IPS DF 6.9 (cell line): ENCODE data around the gene GOLGA2.
"Not testable (repeated sequence)": the region's sequence is repeated elsewhere in the genome, so short reads cannot be mapped to it uniquely, and the experiment has no call there.

Experiments
- DNase-seq: peaks from one replicate; pipeline ENCODE4 v3.0.0-alpha.2; 2013; ENCODE audit warnings: low read depth, low spot score
- H3K27ac ChIP-seq: one replicate; pipeline ENCODE4 v1.5.1; 2013; ENCODE audit warnings: low read length, control low read depth
- H3K27me3 ChIP-seq: 2 replicates; pipeline ENCODE4 v1.6.1; 2013; ENCODE audit warnings: mild to moderate bottlenecking, low read length; ENCODE audit not compliant: control insufficient read depth, insufficient read depth
- H3K36me3 ChIP-seq: 2 replicates; pipeline ENCODE4 v1.6.1; 2013; ENCODE audit warnings: low read length; ENCODE audit not compliant: control insufficient read depth, insufficient read depth
- H3K4me1 ChIP-seq: 2 replicates; pipeline ENCODE4 v1.6.1; 2013; ENCODE audit warnings: low read length; ENCODE audit not compliant: control insufficient read depth, insufficient read depth
- H3K4me3 ChIP-seq: 2 replicates; pipeline ENCODE4 v1.5.1; 2013; ENCODE audit warnings: mild to moderate bottlenecking, low read length
- H3K9me3 ChIP-seq: 2 replicates; pipeline ENCODE4 v1.6.1; 2013; ENCODE audit warnings: low read length, inconsistent platforms; ENCODE audit not compliant: control insufficient read depth, insufficient read depth
- WGBS: extraction: QIAGEN DNeasy Blood & Tissue Kit; methylation state at CpG from one replicate; pipeline ENCODE4 v1.1.7; 2013; ENCODE audit warnings: mixed read lengths, missing lambda C conversion rate; ENCODE audit not compliant: insufficient read length, insufficient coverage; 5-methylcytosine and 5-hydroxymethylcytosine counted together

The GOLGA2 gene

GRCh38 chr9:128292009-128292408 is 16.2 kb upstream of the GOLGA2 start:
- no CpG with 5 or more reads among the region's 3 CpGs for WGBS
- Histone ChIP-seq H3K27me3 (no peaks in the 10 kb centered on the region), H3K4me3 (no peak overlapping the region), H3K9me3 (no peaks in the 10 kb centered on the region), H3K4me1 (no peaks in the 10 kb centered on the region), H3K36me3 (0 out of 2 replicates have a peak, but pooled peaks cover 2% of the 10 kb centered on the region), H3K27ac (no peak overlapping the region)
- DNase-seq = no peak

- H3K9me3 ChIP-seq = no peaks in the 10 kb centered on the region
- WGBS = no CpG with 5 or more reads among the region's 11 CpGs
- H3K4me3 ChIP-seq = no peak overlapping the region
- H3K27me3 ChIP-seq = no peaks in the 10 kb centered on the region
- no peak for DNase-seq
- no peak overlapping the region for H3K27ac ChIP-seq
- H3K36me3 ChIP-seq = peaks cover 2% of the 10 kb centered on the region; the same call in 1 of the 2 replicates
- no peaks in the 10 kb centered on the region for H3K4me1 ChIP-seq
These were observed 12.6 kb upstream of the GOLGA2 start for GRCh38 chr9:128288273-128289004.

- DNase-seq = no peak
- Histone ChIP-seq H3K4me3 (no peak overlapping the region), H3K9me3 (no peaks in the 10 kb centered on the region), H3K36me3 (peaks cover 2% of the 10 kb centered on the region; the same call in 1 of the 2 replicates), H3K4me1 (no peaks in the 10 kb centered on the region), H3K27ac (no peak overlapping the region), H3K27me3 (no peaks in the 10 kb centered on the region)
- no CpG with 5 or more reads among the region's 6 CpGs for WGBS
These were observed 10.6 kb upstream of the GOLGA2 start for GRCh38 chr9:128286440-128286839.

- Histone ChIP-seq H3K36me3 (peaks cover 2% of the 10 kb centered on the region; the same call in 1 of the 2 replicates), H3K4me1 (no peaks in the 10 kb centered on the region), H3K27ac (no peak overlapping the region), H3K4me3 (no peak overlapping the region), H3K9me3 (no peaks in the 10 kb centered on the region), H3K27me3 (no peaks in the 10 kb centered on the region)
- no peak for DNase-seq
- WGBS = no CpG with 5 or more reads among the region's 12 CpGs
These were observed 9.4 kb upstream of the GOLGA2 start for GRCh38 chr9:128285033-128285784.

GRCh38 chr9:128282500-128282899 is 6.7 kb upstream of the GOLGA2 start:
- no peaks in the 10 kb centered on the region; the same call in 1 of the 2 replicates for H3K36me3 ChIP-seq
- H3K4me1 ChIP-seq = no peaks in the 10 kb centered on the region
- no peak overlapping the region for H3K27ac ChIP-seq
- no peaks in the 10 kb centered on the region for H3K9me3 ChIP-seq
- WGBS = no CpG with 5 or more reads among the region's 6 CpGs
- no peak for DNase-seq
- H3K27me3 ChIP-seq = no peaks in the 10 kb centered on the region
- no peak overlapping the region for H3K4me3 ChIP-seq

DNA sequence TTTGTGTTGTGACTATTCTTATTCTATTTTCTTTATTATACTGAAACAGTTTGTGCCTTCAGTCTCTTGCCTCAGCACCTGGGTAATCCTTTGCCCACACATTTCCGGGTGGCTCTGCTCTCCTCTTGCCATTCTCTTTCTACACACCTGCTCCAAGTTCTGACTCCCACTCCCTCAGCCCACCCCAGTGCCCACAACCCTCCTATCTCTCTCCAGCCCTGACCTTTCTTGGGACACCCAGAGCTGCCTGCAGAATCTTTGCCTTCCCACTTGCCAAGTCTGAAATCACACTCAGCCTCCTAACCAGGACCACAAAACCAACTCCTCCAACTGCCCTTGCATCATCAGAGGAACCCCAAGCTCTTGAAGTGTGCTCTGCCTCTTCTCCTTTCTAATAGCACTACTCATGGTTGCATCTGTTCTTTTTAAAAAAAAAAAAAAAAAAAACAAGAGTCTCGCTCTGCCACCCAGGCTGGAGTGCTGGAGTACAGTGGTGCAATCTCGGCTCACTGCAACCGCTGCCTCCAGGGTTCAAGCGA is 4.3 kb upstream of the GOLGA2 start:
- Histone ChIP-seq H3K4me3 (no peak overlapping the region), H3K27me3 (no peaks in the 10 kb centered on the region), H3K9me3 (no peaks in the 10 kb centered on the region), H3K36me3 (no peaks in the 10 kb centered on the region), H3K27ac (no peak overlapping the region), H3K4me1 (no peaks in the 10 kb centered on the region)
- DNase-seq = no peak
- no CpG with 5 or more reads among the region's 5 CpGs for WGBS

DNA sequence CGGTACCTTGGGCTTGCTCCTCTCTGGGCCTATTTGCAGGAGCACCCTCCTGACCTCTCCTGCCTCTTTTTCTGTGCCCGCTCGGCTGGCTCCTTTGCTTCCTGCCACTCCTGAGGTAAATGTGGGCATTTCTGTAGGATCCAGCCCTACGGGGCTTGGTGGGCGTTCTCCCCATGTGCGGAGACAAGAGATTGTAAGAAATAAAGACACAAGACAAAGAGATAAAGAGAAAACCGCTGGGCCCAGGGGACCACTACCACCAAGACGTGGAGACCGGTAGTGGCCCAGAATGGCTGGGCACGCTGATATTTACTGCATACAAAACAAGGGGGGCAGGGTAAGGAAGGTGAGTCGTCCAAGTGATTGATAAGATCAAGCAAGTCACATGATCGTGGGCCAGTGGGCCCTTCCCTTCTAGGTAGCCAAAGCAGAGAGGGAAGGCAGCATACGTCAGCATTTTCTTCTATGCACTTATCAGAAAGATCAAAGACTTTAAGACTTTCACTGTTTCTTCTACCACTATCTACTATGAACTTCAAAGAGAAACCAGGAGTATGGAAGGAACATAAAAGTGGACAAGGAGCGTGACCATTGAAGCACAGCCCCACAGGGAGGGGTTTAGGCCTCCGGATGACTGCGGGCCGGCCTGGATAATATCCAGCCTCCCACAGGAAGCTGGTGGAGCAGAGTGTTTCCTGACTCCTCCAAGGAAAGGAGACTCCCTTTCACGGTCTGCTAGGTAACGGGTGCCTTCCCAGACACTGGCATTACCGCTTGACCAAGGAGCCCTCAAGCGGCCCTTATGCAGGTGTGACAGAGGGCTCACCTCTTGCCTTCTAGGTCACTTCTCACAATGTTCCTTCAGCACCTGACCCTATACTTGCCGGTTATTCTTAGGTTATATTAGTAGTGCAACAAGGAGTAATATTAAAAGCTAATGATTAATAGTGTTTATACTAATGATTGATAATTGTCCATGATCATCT is 3.6 kb upstream of the GOLGA2 start:
- not testable (repeated sequence) for H3K4me1 ChIP-seq, H3K9me3 ChIP-seq, H3K27me3 ChIP-seq, H3K27ac ChIP-seq, H3K4me3 ChIP-seq, DNase-seq, H3K36me3 ChIP-seq
- no CpG with 5 or more reads among the region's 22 CpGs for WGBS

DNA sequence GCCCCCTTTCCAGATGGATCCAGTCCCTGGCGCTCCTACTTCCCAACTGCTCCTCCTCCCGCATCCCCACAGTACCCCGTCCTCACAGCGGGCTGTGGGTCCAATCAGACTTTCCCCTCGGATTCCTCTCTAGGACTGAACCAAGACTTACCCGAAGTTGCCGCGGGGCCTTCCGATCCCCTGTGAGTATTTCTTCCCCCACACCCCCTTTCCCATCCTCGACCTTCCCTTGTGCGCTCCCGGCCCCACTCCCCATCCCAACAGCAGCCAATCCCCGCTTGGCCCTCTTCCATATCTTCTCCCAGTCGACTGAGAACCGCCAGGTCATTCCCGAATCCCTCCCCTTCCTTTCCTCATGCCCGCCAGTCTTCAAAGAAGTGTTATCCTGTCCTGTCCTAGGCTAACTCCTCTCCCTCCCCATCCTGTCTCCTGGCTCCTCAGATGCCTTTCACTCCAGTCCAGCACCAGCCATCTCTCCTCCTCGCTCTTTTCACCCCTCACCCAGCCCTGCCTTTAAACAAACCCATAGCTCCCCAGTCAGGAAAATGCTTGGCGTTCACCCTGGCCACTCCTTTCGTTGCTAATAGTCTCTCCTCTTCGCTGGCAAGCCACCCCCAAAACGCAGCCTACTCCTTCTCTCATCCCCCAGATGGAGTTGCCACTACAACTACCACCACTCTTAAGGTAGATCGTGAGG is 915 bp upstream of the GOLGA2 start:
- Histone ChIP-seq H3K4me3 (peak overlapping the region; percentile 71), H3K9me3 (no peaks in the 10 kb centered on the region), H3K36me3 (no peaks in the 10 kb centered on the region), H3K27me3 (no peaks in the 10 kb centered on the region), H3K27ac (no peak overlapping the region), H3K4me1 (no peaks in the 10 kb centered on the region)
- DNase-seq = no peak
- no CpG with 5 or more reads among the region's 23 CpGs for WGBS

GRCh38 chr9:128276008-128276573 is 284 bp upstream of the GOLGA2 start, which contains the start of gene SWI5:
TSS of gene SWI5 (plus strand) at chr9:128276276.
- peak; percentile 98 for DNase-seq
- Histone ChIP-seq H3K9me3 (no peaks in the 10 kb centered on the region), H3K4me1 (no peaks in the 10 kb centered on the region), H3K27me3 (no peaks in the 10 kb centered on the region), H3K27ac (no peak within 1 kb of the TSS), H3K4me3 (peak within 1 kb of the TSS; percentile 86), H3K36me3 (no peaks in the 10 kb centered on the region)
- no CpG with 5 or more reads among the region's 38 CpGs for WGBS
